Cardiac muscle cell (in vitro differentiated cells and primary cell): ENCODE results near the gene RDX. TPM values are rescaled to one million over a fixed set of nuclear protein-coding genes. Genes with fewer than 3 reads are reported as not detected.
A peak's percentile ranks its signal among the peaks of the same experiment; 100 is the strongest.
"Not testable (repeated sequence)": the region's sequence is repeated elsewhere in the genome, so short reads cannot be mapped to it uniquely, and the experiment has no call there.

Experiments used
- DNase-seq, 2 donors: peaks; one replicate each; pipeline versions ENCODE4 v3.0.0 to v3.0.0-alpha.2; 2010 to 2017; ENCODE audit warnings: low read depth in 1 of 2, low spot score in 1 of 2
- H3K27ac ChIP-seq: fragments of 200-600 bp; sonication (generic); 2 replicates; pipeline ENCODE4 v1.5.1; 2016
- H3K27me3 ChIP-seq: fragments of 200-600 bp; sonication (generic); 2 replicates; pipeline ENCODE4 v1.6.0; 2016; ENCODE audit warnings: control low read depth
- H3K36me3 ChIP-seq: fragments of 200-600 bp; sonication (generic); 2 replicates; pipeline ENCODE4 v1.5.1; 2016; ENCODE audit warnings: control low read depth
- H3K4me1 ChIP-seq: fragments of 200-600 bp; sonication (generic); 2 replicates; pipeline ENCODE4 v1.8.1; 2017; ENCODE audit warnings: low read depth, mild to moderate bottlenecking, mixed run types
- H3K4me3 ChIP-seq: fragments of 200-600 bp; sonication (generic); 2 replicates; pipeline ENCODE4 v1.5.1; 2016; ENCODE audit warnings: mild to moderate bottlenecking
- H3K9me3 ChIP-seq: fragments of 200-600 bp; sonication (generic); 2 replicates; pipeline ENCODE4 v1.5.1; 2017; ENCODE audit warnings: low read depth, mild to moderate bottlenecking, control low read depth
- CTCF ChIP-seq: IDR thresholded peaks from 2 replicates; pipeline ENCODE4 v1.5.1; 2012; ENCODE audit warnings: low read depth, mild to moderate bottlenecking, low read length
- polyA plus RNA-seq: library from polyadenylated mRNA; unstranded; fragments of >200 nt; fragmentation: Nextera tagmentation; extraction: Ambion mirVana; gene quantifications from 2 replicates; pipeline ENCODE4 v1.2.1, GENCODE V29; 2016
- total RNA-seq: library from RNA; depleted of rRNA; stranded (reverse); fragments of >200 nt; gene quantifications from 2 replicates; pipeline ENCODE4 v1.2.3, GENCODE V29; 2016

RDX gene
- total and polyA plus RNA-seq, 2 experiments from 2014 or later, result 96.3 to 204 TPM

- Histone ChIP-seq H3K36me3 (peaks cover 69% of the 10 kb centered on the region), H3K27ac (no peak overlapping the region)
- TF ChIP-seq CTCF, result no peak
These were observed 60.4 kb downstream of the RDX start for GRCh38 chr11:110235966-110236365.

DNA sequence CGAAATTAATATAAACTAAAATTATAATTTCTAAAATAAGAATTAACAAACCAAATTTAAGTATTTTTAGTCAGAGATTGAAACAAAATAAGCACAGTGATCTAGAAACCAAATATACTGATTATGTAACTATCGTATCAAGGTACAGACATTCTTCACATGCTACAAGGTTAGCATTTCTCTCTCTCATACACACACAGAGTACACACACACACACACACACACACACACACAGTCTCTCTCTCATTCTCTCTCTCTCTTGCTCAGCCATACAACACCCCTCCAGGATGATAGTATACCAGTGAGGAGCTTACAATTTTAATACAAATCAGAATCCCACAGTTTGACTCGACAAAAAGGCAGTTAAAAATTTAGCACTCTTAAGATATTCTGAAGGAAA, 66.0 kb downstream of the RDX start:
- no peak for DNase-seq
- no peaks in the 10 kb centered on the region for H3K4me1 ChIP-seq
- TF ChIP-seq CTCF, result no peak
- H3K4me3 ChIP-seq, result no peak overlapping the region
- no peaks in the 10 kb centered on the region for H3K9me3 ChIP-seq
- no peak overlapping the region for H3K27ac ChIP-seq
- H3K36me3 ChIP-seq, result peaks cover 57% of the 10 kb centered on the region
- no peaks in the 10 kb centered on the region for H3K27me3 ChIP-seq

More at GRCh38 chr11:110235966-110236365, 60.4 kb downstream of the RDX start:
- no peaks in the 10 kb centered on the region for H3K4me1 ChIP-seq
- H3K4me3 ChIP-seq, result no peak overlapping the region
- no peak for DNase-seq
- H3K27me3 ChIP-seq, result no peaks in the 10 kb centered on the region
- H3K9me3 ChIP-seq, result no peaks in the 10 kb centered on the region

GRCh38 chr11:110219006-110219785, 77.2 kb downstream of the RDX start:
- Histone ChIP-seq H3K27me3 (no peaks in the 10 kb centered on the region), H3K4me3 (no peak overlapping the region), H3K36me3 (no peaks in the 10 kb centered on the region), H3K4me1 (no peaks in the 10 kb centered on the region), H3K9me3 (no peaks in the 10 kb centered on the region), H3K27ac (no peak overlapping the region)
- no peak for TF ChIP-seq CTCF
- DNase-seq, result peak in 1 of 2 donors; percentile 32

DNA sequence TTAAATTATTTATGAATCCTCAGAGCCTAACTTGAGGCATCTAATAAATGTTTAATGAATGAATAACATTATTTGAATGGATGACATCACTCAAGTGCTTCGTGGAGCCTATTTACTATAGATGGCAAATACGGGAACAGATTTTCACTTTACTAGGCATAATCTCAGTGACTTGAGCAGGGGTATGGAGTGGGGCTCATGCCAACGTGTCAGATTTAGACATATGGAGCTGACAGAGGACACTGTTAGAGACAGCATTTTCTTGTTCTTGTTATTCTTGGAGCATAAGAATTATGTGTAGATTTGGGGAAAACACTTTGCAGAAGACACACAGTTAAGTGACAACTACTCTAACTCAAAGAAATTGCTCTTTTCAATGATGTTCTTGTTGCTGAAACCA, 78.5 kb downstream of the RDX start:
- TF ChIP-seq CTCF, result no peak
- no peak overlapping the region for H3K27ac ChIP-seq

GRCh38 chr11:110217223-110217877, 79.1 kb downstream of the RDX start:
- Histone ChIP-seq H3K27me3 (no peaks in the 10 kb centered on the region), H3K36me3 (no peaks in the 10 kb centered on the region), H3K4me1 (no peaks in the 10 kb centered on the region), H3K27ac (no peak overlapping the region), H3K4me3 (no peak overlapping the region), H3K9me3 (no peaks in the 10 kb centered on the region)
- no peak for TF ChIP-seq CTCF
- DNase-seq, result no peak

More for the DNA sequence above, 78.5 kb downstream of the RDX start:
- no peak for DNase-seq
- Histone ChIP-seq H3K4me3 (no peak overlapping the region), H3K4me1 (no peaks in the 10 kb centered on the region), H3K36me3 (no peaks in the 10 kb centered on the region), H3K9me3 (no peaks in the 10 kb centered on the region), H3K27me3 (no peaks in the 10 kb centered on the region)

DNA sequence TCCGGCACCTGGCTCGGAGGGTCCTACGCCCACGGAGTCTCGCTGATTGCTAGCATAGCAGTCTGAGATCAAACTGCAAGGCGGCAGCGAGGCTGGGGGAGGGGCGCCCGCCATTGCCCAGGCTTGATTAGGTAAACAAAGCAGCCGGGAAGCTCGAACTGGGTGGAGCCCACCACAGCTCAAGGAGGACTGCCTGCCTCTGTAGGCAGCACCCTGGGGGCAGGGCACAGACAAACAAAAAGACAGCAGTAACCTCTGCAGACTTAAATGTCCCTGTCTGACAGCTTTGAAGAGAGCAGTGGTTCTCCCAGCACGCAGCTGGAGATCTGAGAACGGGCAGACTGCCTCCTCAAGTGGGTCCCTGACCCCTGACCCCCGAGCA, 87.1 kb downstream of the RDX start:
- DNase-seq, result not testable (repeated sequence)
- peak overlapping the region; percentile 19 for H3K4me3 ChIP-seq

DNA sequence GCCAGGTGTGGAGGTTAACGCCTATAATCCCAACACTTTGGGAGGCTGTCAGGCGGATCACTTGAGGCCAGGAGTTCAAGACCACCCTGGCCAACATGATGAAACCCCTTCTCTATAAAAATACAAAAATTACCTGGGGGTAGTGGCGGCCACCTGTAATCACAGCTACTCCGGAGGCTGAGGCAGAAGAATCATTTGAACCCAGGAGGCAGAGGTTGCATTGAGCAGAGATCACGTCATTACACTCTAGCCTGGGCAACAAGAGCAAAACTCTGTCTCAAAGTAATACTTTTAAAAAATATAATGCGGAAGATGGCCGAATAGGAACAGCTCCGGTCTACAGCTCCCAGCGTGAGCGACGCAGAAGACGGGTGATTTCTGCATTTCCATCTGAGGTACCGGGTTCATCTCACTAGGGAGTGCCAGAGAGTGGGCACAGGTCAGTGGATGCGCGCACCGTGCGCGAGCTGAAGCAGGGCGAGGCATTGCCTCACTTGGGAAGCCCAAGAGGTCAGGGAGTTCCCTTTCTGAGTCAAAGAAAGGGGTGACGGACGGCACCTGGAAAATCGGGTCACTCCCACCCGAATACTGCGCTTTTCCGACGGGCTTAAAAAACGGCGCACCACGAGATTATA, 87.6 kb downstream of the RDX start:
- not testable (repeated sequence) for H3K36me3 ChIP-seq, H3K27ac ChIP-seq, H3K27me3 ChIP-seq, H3K9me3 ChIP-seq, DNase-seq
- Histone ChIP-seq H3K4me3 (peak overlapping the region; percentile 19), H3K4me1 (peaks cover 19% of the 10 kb centered on the region)

More for the DNA sequence above, 87.1 kb downstream of the RDX start:
- not testable (repeated sequence) for H3K9me3 ChIP-seq, H3K27ac ChIP-seq, H3K27me3 ChIP-seq, H3K36me3 ChIP-seq
- H3K4me1 ChIP-seq, result peaks cover 16% of the 10 kb centered on the region
